GM03348 (cell line): ENCODE measurements around the gene ZNF417.
A peak's percentile ranks its signal among the peaks of the same experiment; 100 is the strongest.

ENCODE experiments used
- DNase-seq: peaks from one replicate; pipeline ENCODE4 v3.0.0; 2012; ENCODE audit warnings: low spot score

The ZNF417 gene

GRCh38 chr19:57916168-57916995, at the start of gene ZNF417:
Gene ZNF417 (minus strand): TSS chr19:57916592. CDS start chr19:57916411, 181 bp downstream.
- DNase-seq: peak; percentile 94

- no peak for DNase-seq
Observed at GRCh38 chr19:57964761-57965160, 48.4 kb upstream of the ZNF417 start.

GRCh38 chr19:57961785-57962184, 45.4 kb upstream of the ZNF417 start:
- DNase-seq: no peak

- DNase-seq: no peak
Observed at GRCh38 chr19:57954996-57955395, 38.6 kb upstream of the ZNF417 start.

- DNase-seq: no peak
Observed at GRCh38 chr19:57949702-57950101, 33.3 kb upstream of the ZNF417 start.

GRCh38 chr19:57949296-57949695, 32.9 kb upstream of the ZNF417 start:
- no peak for DNase-seq

- peak; percentile 97 for DNase-seq
Observed at GRCh38 chr19:57947419-57948134, 31.2 kb upstream of the ZNF417 start, which contains the start of gene ZNF256. Gene ZNF256 (minus strand): TSS chr19:57947706. CDS start chr19:57947474, 232 bp downstream.

- DNase-seq: peak; percentile 7
Observed at GRCh38 chr19:57947088-57947418, 30.7 kb upstream of the ZNF417 start.

- no peak for DNase-seq
Observed at GRCh38 chr19:57946316-57946715, 29.9 kb upstream of the ZNF417 start.

GRCh38 chr19:57941593-57941992, 25.2 kb upstream of the ZNF417 start:
- no peak for DNase-seq

- DNase-seq: no peak
Observed at GRCh38 chr19:57935731-57936130, 19.3 kb upstream of the ZNF417 start.

GRCh38 chr19:57934820-57935665, 18.7 kb upstream of the ZNF417 start, which contains the start of gene ZNF418:
Gene ZNF418 (minus strand): TSS chr19:57935402. CDS start chr19:57933822, 1,580 bp downstream.
- DNase-seq: peak; percentile 77

- DNase-seq: no peak
Observed at GRCh38 chr19:57927587-57927986, 11.2 kb upstream of the ZNF417 start.

GRCh38 chr19:57914531-57914930, 1.9 kb downstream of the ZNF417 start:
- DNase-seq: no peak

GRCh38 chr19:57907394-57907793, 9.0 kb downstream of the ZNF417 start:
- no peak for DNase-seq

GRCh38 chr19:57905258-57905657, 11.1 kb downstream of the ZNF417 start:
- no peak for DNase-seq

GRCh38 chr19:57903618-57904184, 12.7 kb downstream of the ZNF417 start:
- DNase-seq: no peak

GRCh38 chr19:57900311-57900710, 16.1 kb downstream of the ZNF417 start:
- DNase-seq: no peak

GRCh38 chr19:57890706-57891105, 25.7 kb downstream of the ZNF417 start:
- DNase-seq: peak; percentile 74

- no peak for DNase-seq
Observed at GRCh38 chr19:57888560-57889231, 27.7 kb downstream of the ZNF417 start, which contains the start of gene ZNF814. Gene ZNF814 (minus strand): TSS chr19:57889037. CDS start chr19:57888802, 235 bp downstream.

GRCh38 chr19:57888107-57888559, 28.3 kb downstream of the ZNF417 start:
- DNase-seq: no peak
